Globus pallidus (tissue), 1 donor: ENCODE data around the gene LPAR4.
"Not testable (repeated sequence)": the region's sequence is repeated elsewhere in the genome, so short reads cannot be mapped to it uniquely, and the experiment has no call there.

Experiments
- DNase-seq: peaks from one replicate; pipeline ENCODE4 v3.0.0-alpha.2; 2015; ENCODE audit warnings: low spot score

LPAR4 gene

GRCh38 chrX:78747489-78747888, at the start of gene LPAR4:
LPAR4 (plus strand) TSS chrX:78747720; CDS start chrX:78754870, 7,150 bp downstream.
- DNase-seq, result no peak

DNA sequence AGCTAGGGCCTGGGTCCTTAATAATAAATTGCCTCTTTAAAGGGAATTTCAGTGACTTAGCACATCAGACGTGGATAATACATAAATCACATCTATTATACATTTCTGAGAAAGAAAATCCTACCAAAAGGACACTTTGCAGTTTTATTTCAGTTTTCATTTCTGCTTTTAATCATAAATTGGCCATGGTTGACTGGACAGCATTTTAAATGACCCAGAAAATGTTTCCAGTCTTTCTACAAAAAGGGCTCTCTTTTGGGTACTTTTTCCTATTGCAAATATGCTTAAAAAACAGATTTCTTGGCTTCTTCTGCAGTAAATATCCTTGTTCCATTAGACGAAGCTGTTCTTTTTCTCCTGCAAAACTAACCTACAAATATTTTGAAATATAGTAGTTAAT, 41.4 kb upstream of the LPAR4 start:
- no peak for DNase-seq

- no peak for DNase-seq
These were observed 39.3 kb upstream of the LPAR4 start for GRCh38 chrX:78708262-78708661.

DNA sequence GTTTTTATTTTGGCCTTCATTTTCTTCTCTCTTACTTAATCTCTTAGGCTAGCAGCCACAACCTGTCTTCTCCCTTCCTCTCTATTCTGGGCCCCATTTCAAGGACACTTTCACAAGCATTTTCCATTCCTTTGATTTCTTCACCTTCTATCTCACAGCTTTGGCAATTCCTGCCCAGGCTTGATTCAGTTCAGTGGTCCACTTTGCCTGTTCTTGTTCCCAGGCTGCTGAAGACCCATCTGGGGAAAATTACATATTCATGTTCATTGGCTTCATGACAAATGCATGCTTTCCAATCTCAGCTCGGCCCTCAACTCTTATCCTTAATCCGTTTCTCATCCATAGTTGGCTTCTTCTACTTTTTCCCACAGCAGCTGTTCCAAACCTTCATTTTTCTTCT, 38.7 kb upstream of the LPAR4 start:
- DNase-seq, result no peak

DNA sequence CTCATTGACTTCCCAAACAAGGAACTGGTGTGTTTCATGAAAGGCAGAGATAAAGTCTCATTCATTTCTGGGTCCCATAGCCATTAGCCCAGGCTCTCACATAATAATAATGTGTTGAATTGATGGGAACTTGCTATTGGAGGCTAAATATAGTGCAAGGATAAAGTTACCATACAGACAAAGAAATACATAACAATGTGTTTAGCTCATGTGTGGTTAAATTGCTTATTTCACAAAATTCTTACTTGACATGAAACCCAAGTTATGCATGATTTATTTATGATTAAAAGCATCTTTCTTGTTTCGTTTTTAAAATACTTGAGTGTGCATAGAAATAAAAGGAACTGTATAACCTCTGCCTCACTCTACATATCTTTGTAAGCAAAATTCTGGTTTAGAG, 37.3 kb upstream of the LPAR4 start:
- no peak for DNase-seq

DNA sequence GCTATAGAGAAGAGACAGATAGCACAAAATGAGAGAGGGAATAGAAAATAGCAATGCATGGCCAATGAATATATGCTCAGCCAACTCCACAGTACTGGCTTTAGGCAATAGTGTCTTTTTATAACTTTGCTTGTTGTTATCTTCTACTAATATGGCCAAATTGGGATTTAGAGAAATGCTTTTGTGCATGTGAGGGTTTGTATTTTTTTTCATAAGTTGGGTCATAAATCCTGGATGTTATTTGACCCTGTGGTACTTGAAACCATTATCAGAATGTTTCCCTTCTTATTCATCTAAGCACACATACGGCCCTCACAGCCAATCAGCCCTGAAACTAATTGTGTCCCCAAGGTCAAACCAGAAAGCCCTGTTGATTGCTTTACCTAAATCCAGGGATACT, 35.2 kb upstream of the LPAR4 start:
- no peak for DNase-seq

DNA sequence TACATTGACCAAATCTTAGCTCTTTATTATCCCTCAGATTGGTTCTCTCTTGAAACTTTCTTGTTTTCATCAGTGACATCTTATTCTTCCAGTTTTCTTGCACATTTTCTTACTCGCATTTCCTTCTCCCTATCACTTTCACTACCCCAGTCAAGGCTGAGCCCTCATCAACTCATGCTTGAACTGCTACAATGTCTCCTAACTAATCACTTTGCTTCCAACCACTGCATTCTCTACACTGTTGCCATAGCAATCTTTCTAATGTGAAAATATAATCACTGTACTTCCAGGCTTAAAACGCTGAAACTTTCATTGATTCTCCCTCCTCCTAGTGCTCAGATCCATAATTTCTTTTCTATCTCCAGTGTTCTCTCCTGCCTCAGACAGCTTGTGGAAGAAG, 22.2 kb upstream of the LPAR4 start:
- no peak for DNase-seq

GRCh38 chrX:78746496-78746895, 1.0 kb upstream of the LPAR4 start:
- DNase-seq, result no peak

- DNase-seq, result no peak
These were observed 451 bp downstream of the LPAR4 start for GRCh38 chrX:78747971-78748370.

- DNase-seq, result no peak
These were observed 1.3 kb downstream of the LPAR4 start for GRCh38 chrX:78748846-78749245.

DNA sequence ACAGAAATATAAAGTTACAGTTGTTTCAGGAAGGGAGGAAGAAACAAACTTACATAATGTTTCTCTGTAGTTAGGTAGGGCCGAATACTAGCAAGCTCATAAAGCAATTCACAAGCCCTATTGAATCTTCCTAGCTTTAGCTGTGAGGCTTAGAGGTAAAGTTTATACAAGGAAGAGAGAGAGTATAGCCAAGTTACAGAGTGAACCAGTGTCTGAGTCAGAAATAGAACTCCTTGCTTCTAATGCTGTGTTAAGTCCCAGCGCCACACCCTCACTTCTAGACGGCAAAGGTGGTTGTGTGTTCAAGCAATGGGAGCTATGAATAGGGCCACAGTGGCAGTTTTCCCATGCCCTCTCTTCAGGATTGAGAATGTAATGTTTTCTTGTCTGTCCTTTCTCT, 6.1 kb downstream of the LPAR4 start:
- DNase-seq, result no peak

DNA sequence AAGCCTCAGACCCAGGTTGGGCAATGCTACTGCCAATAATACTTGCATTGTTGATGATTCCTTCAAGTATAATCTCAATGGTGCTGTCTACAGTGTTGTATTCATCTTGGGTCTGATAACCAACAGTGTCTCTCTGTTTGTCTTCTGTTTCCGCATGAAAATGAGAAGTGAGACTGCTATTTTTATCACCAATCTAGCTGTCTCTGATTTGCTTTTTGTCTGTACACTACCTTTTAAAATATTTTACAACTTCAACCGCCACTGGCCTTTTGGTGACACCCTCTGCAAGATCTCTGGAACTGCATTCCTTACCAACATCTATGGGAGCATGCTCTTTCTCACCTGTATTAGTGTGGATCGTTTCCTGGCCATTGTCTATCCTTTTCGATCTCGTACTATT, 7.4 kb downstream of the LPAR4 start:
- DNase-seq, result peak; percentile 25

- DNase-seq, result no peak
These were observed 11.6 kb downstream of the LPAR4 start for GRCh38 chrX:78759081-78759480.

GRCh38 chrX:78769101-78769755, 21.7 kb downstream of the LPAR4 start:
- DNase-seq, result no peak

- DNase-seq, result no peak
These were observed 22.4 kb downstream of the LPAR4 start for GRCh38 chrX:78769946-78770345.

- DNase-seq, result no peak
These were observed 49.4 kb downstream of the LPAR4 start for GRCh38 chrX:78796916-78797315.

DNA sequence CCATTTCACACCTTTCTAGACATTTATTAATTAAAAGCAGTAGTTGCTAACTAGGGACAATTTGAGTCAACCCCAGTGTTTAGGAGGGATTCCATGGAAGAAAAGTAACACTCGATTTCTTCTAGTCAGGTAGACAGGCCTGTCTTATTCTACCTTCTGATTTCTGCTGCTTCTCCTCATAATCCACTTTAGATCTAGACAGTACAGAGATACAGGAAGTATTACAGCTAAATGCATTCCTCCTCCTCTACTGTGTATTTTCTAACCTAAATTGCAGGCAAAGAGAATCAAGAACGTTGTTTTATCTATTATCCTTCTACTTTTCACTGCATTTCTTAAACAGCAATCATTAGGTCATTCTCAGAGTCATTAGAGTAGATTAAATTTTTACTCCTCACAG, 52.6 kb downstream of the LPAR4 start:
- DNase-seq, result no peak

DNA sequence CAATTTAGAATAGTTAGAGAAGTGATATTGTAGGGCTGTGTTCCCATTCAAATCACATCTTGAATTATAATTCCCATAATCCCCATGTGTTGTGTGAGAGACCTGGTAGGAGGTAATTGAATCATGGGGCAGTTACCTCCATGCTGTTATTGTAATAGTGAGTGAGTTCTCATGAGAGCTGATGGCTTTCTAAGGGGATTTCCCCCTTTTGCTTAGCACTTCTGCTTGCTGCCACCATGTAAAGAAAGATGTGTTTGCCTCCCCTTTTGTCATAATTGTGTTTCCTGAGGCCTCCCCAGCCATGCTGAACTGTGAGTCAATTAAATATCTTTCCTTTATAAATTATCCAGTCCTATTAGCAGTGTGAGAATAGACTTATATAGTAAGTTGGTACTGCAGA, 53.2 kb downstream of the LPAR4 start:
- no peak for DNase-seq

DNA sequence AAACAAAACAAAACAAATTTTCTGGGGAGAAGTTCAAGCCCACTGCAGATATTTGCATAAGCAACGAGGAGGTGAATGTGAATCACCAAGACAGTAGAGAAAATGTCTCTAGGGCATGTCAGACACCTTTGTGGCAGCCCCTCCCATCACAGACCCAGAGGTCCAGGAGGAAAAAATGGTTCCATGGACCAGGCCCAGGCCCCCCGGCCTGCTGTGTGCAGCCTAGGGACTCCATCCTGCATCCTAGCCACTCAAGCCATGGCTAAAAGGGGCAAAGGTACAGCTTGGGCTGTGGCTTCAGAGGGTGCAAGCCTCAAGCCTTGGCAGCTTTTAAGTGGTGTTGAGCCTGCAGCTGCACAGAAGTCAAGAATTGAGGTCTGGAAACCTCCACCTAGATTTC, 54.0 kb downstream of the LPAR4 start:
- DNase-seq, result no peak

GRCh38 chrX:78802526-78802925, 55.0 kb downstream of the LPAR4 start:
- DNase-seq, result not testable (repeated sequence)
